HG03521 (cell line): ENCODE data around the gene FER1L5.

ENCODE experiments used
- ATAC-seq: cut with Tn5 transposase; IDR thresholded peaks from one replicate; pipeline ENCODE4 v1.9.1; 2021; ENCODE audit warnings: mild to moderate bottlenecking, moderate library complexity; ENCODE audit not compliant: unreplicated experiment

The FER1L5 gene

DNA sequence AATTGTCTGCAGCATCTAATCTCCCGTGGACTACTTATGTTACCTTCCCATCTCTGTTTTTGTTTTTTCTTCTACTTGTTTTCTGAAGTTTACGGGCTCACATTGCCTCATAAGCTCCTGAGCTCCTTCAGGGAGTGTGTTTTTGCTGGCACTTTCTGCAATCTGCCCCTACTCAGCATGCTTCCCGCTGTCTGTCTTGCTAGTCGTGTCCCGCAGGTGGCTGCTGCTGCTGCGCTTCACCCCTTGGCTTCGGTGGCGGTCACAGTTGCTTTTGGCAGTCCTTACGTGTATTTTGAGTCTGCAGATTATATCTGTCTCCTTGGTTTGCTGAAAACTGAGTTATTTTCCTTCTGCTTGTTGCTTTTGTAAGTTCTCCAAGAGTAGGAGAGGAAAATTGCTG, 37.3 kb downstream of the FER1L5 start:
- no peak for ATAC-seq

DNA sequence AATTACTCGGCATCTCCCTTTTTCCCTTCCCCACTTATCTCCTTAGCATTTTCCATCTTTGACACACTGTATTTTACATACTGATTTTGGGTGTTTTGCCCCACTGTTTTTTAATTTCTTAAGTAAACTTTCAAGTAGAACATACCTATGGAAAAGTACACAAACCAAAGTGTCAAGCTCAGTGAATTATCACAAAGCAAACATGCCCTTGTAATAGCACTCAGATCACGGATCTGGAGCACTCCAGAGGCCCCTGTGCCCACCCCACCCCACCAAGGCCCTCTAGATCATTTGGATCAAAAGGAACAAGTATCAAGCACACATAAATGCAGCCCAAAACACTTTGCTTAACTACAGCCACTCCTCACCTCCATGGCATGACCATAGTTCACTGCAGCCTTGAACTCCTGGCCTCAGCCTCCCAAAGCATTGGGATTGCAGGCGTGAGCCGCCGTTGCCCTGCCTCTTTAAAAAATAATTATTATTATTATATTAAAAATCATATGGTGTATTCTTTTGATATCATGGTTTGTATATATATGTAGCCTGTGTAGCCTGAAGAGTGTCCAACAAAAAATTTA, 38.1 kb downstream of the FER1L5 start:
- ATAC-seq: no peak

GRCh38 chr2:96681540-96681939, 39.0 kb downstream of the FER1L5 start:
- no peak for ATAC-seq

GRCh38 chr2:96683307-96683706, 40.7 kb downstream of the FER1L5 start:
- no peak for ATAC-seq

DNA sequence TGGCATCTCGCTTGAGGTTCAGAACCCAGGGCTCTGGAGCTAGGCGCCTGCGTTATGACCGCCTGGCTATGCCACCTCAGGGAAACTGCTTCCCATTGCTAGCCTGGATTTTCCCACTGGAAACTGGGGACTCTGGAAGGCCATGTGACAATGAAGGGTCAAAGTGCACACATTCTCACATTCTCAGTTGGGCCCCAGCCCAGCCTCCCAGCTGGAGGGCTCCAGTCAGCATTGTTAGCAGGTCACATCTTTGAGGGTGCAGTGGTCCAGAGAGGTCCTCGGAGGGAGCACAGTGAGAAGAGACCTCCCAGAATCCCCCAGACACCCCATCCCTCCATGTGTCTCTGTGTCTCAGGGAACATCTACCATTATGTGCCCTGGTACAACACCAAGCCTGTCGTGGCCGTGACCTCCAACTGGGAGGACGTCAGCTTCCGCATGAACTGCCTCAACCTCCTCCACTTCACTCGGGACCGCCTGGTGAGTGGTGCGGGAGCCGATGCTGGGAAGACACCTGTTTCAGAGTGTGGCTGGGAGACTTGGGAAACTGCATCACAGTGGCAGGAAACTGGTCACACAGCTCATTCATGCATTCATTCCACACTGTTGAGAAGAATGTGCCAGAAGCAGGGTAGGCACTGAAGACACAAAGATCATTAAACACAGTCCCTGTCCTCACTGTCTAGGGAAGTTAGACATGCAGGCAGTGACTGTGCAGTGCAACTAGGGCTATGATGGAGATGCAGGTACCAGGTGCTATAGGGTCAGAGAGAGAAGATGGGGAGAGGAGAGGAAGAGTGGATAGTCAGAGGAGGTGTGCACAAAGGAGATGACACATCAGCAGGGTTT, 41.6 kb downstream of the FER1L5 start:
- ATAC-seq: no peak

- no peak for ATAC-seq
These were observed 42.5 kb downstream of the FER1L5 start for GRCh38 chr2:96684883-96685576.

DNA sequence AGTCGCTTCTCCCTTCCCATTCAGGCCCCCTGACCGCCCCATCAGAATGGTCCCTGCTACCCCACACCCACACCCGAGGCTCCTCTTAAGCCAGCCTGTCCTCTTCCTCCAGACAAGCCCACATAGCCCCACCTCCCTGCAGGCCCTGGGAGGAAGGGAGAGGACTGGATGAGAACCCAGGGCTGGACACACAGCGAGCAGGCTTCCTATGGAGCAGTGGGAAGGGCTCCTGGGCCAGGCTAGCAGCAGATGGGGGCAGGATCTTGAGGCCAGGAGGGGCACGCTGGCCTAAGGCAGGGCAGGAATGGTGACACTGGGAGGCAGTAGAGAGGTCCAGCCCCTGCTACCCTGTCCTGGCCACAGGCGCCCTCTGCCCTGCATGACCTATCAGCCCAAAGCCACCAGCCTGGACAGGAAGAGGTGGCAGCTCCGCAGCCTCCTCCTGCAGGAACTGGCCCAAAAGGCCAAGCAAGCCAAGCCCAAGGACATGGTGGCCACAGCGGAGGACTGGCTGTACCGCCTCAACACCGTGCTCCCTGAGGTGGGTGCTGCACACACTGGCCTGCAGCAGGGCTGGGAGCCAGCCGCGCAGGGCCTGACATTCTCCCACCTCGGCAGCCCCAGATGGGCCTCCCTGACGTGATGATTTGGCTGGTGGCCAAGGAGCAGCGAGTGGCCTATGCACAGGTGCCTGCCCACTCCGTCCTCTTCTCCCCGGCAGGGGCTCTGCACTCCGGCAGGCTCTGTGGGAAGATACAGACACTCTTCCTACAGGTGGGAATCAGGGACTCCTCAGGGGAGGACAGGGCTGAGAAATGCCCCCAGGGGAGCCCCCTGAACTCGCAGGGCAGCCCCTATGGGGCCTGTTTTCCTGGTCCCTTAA, 43.3 kb downstream of the FER1L5 start:
- ATAC-seq: no peak

- ATAC-seq: no peak
These were observed 44.7 kb downstream of the FER1L5 start for GRCh38 chr2:96687266-96687665.

DNA sequence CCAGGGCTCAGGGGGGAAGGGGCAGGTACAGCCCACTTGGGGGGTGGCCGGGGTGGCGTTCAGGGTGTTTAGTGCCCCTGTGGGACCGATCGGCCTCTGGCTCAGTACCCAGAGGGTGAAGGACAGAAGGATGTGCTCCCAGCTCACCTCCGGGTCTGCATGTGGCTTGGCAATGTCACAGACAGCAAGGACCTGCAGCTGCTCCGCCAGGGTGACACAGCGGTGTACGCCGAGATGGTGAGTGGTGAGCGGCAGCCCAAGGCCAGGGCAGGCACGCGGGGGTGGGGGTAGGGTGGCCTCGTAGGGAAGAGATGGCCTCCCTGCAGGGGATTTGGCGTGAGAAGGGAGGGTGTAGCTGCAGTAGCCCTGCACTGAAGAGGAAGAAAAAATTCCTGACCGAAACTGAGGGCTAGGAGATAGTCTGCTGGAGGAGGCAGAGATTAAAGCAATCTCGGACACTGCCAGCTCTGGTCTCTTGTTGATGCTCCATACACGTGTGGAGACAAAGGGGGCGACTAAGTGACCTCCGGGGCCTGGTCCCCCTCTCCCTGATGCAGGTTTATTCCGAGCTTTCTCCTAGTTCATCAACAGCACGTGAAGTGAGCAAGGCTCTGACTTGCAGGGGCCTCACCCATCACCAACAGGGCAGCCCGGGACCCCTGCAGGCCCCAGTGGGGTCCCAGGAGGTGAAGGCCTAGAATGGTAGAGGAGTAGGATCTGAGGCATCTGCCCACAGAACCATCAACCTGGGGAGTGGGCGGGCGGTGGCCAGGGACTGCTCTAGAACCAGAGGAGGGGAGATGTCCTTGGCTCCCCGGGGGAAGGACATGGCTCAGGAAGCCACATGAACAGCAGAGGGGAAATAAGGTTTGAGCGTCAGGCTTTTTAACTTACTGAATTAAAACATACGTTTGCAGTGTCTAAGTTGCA, 45.4 kb downstream of the FER1L5 start:
- ATAC-seq: no peak

GRCh38 chr2:96688649-96689430, 46.3 kb downstream of the FER1L5 start:
- no peak for ATAC-seq

- ATAC-seq: no peak
These were observed 46.9 kb downstream of the FER1L5 start for GRCh38 chr2:96689431-96689991.

- ATAC-seq: no peak
These were observed 47.9 kb downstream of the FER1L5 start for GRCh38 chr2:96690306-96691021.

DNA sequence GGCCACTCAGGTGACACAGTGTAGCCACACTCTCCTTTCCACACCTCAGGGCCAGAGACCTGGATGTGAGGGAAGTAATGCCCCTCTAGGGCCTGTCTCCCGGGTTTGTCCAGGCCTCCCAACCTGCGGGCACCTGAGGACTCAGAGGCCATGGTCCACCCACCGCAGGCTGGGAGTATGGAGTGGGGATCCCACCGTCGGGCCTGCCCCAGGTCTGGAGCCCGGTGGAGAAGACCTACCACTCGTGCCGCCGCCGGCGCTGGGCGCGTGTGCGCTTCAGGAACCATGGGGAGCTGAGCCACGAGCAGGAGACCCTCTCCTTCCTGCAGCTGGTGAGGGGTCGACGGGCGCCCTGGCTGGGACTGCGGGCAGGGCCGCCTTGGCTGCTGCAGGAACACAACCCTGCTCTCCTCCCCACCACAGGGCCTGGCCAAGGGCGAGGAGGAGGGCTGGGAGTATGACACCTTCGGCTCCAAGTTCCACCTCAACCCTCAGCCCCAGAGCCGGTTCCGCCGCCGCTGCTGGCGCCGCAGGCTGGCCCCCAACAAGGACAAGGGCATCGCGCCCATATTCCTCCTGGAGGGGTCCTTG, 48.6 kb downstream of the FER1L5 start:
- no peak for ATAC-seq

GRCh38 chr2:96692094-96692971, 49.8 kb downstream of the FER1L5 start:
- no peak for ATAC-seq

GRCh38 chr2:96693286-96694200, 51.0 kb downstream of the FER1L5 start:
- ATAC-seq: no peak

- no peak for ATAC-seq
These were observed 51.7 kb downstream of the FER1L5 start for GRCh38 chr2:96694279-96694678.
